H1 (cell line): ENCODE measurements around the gene OMG. TPM values are rescaled to one million over a fixed set of nuclear protein-coding genes. Genes with fewer than 3 reads are reported as not detected.

Experiments
- CTCF ChIA-PET: fragments of 300-600 bp; sonication (Branson Sonifier 250); formaldehyde crosslinking; loops from one replicate; lab custom pipeline; 2021; ENCODE audit not compliant: partially characterized antibody; lab: Charles Lee
- POLR2A ChIA-PET: fragments of 300-600 bp; sonication (Branson Sonifier 250); formaldehyde crosslinking; loops from one replicate; lab custom pipeline; 2021; ENCODE audit warnings: inconsistent platforms; ENCODE audit not compliant: partially characterized antibody; lab: Charles Lee
- DNase-seq, 2 experiments: peaks; one replicate each; pipeline versions ENCODE4 v3.0.0 to v3.0.0-alpha.2; 2010 to 2022; ENCODE audit warnings: low spot score in 2 of 2, low read depth in 1 of 2, mixed read lengths in 1 of 2
- FAIRE-seq: peaks from 2 replicates; lab custom pipeline; 2011; peaks lifted over from hg19 to GRCh38; lab: Jason Lieb, UNC
- H2AFZ ChIP-seq: 2 replicates; pipeline ENCODE4 v1.8.1; 2012; ENCODE audit warnings: low read length, inconsistent platforms
- H2AK5ac ChIP-seq: 2 replicates; pipeline ENCODE4 v1.6.1; 2013; ENCODE audit warnings: low read depth, low read length
- H2BK120ac ChIP-seq: replicated peaks from 2 replicates; pipeline ENCODE3; 2013; ENCODE audit warnings: low read depth, low read length, inconsistent platforms
- H2BK12ac ChIP-seq: 2 replicates; pipeline ENCODE4 v1.6.1; 2013; ENCODE audit warnings: low read depth, low read length
- H2BK15ac ChIP-seq: 2 replicates; pipeline ENCODE4 v1.6.1; 2013; ENCODE audit warnings: low read length
- H2BK20ac ChIP-seq: 2 replicates; pipeline ENCODE4 v1.6.1; 2013; ENCODE audit warnings: low read length
- H2BK5ac ChIP-seq: 2 replicates; pipeline ENCODE4 v1.6.1; 2013; ENCODE audit warnings: low read depth, low read length
- H3K14ac ChIP-seq: 2 replicates; pipeline ENCODE4 v1.6.1; 2013; ENCODE audit warnings: inconsistent platforms; ENCODE audit not compliant: insufficient read length
- H3K18ac ChIP-seq: 2 replicates; pipeline ENCODE4 v1.6.1; 2013; ENCODE audit warnings: low read length; ENCODE audit errors: extremely low read depth
- H3K23ac ChIP-seq: 2 replicates; pipeline ENCODE4 v1.6.1; 2013; ENCODE audit warnings: inconsistent platforms; ENCODE audit not compliant: insufficient read length
- H3K23me2 ChIP-seq: 2 replicates; pipeline ENCODE4 v1.6.1; 2013; ENCODE audit warnings: low read depth, low read length
- H3K27ac ChIP-seq: 2 replicates; pipeline ENCODE4 v1.6.1; 2011; ENCODE audit warnings: low read depth, low read length, inconsistent platforms
- H3K27me3 ChIP-seq, 4 experiments: replicated peaks in 1 of 4; 1 replicate in 1 of 4; 2 replicates in 3 of 4; pipeline versions ENCODE4 v1.6.1 to v1.8.1; 2011 to 2013; ENCODE audit warnings: low read length in 3 of 4, mild to moderate bottlenecking in 3 of 4, inconsistent platforms in 2 of 4, mixed read lengths in 2 of 4, moderate library complexity in 1 of 4; ENCODE audit not compliant: control insufficient read depth in 3 of 4, insufficient read depth in 3 of 4; ENCODE audit errors: extremely low read depth in 1 of 4
- H3K36me3 ChIP-seq, 4 experiments: 2 replicates each; pipeline versions ENCODE4 v1.6.1 to v1.8.1; 2011 to 2013; ENCODE audit warnings: mild to moderate bottlenecking in 4 of 4, low read length in 3 of 4, moderate library complexity in 2 of 4, control low read depth in 1 of 4, inconsistent platforms in 1 of 4; ENCODE audit not compliant: insufficient read depth in 4 of 4, control insufficient read depth in 2 of 4
- H3K4ac ChIP-seq: replicated peaks from 2 replicates; pipeline ENCODE3; 2013; ENCODE audit warnings: low read length, low read depth, mixed read lengths, inconsistent platforms; ENCODE audit not compliant: insufficient read length
- H3K4me1 ChIP-seq, 4 experiments: replicated peaks in 1 of 4; 1 replicate in 1 of 4; 2 replicates in 3 of 4; pipeline versions ENCODE4 v1.6.1 to v1.8.1; 2011 to 2013; ENCODE audit warnings: low read length in 3 of 4, inconsistent platforms in 2 of 4, mixed read lengths in 1 of 4; ENCODE audit not compliant: insufficient read depth in 4 of 4, control insufficient read depth in 3 of 4
- H3K4me2 ChIP-seq, 2 experiments: 2 replicates each; pipeline versions ENCODE4 v1.6.1 to v1.8.1; 2011 to 2013; ENCODE audit warnings: low read depth in 2 of 2, low read length in 2 of 2, control low read depth in 1 of 2, inconsistent platforms in 1 of 2, mild to moderate bottlenecking in 1 of 2; ENCODE audit not compliant: insufficient read depth in 1 of 2
- H3K4me3 ChIP-seq, 4 experiments: fragments of 200-600, 300-600 bp in 1 of 4; sonication (generic), shearing (Covaris generic), sonication (Bioruptor Twin) in 1 of 4; 2 replicates each; pipeline versions ENCODE4 v1.5.1 to v1.8.1; 2011 to 2016; ENCODE audit warnings: low read length in 4 of 4, low read depth in 3 of 4, control low read depth in 2 of 4, inconsistent platforms in 2 of 4, mild to moderate bottlenecking in 2 of 4, mixed read lengths in 1 of 4, moderate library complexity in 1 of 4; ENCODE audit not compliant: insufficient read depth in 2 of 4; ENCODE audit errors: extremely low read depth in 1 of 4
- H3K56ac ChIP-seq: replicated peaks from 2 replicates; pipeline ENCODE3; 2013; ENCODE audit warnings: low read depth, mild to moderate bottlenecking, mixed read lengths, low read length, inconsistent platforms; ENCODE audit not compliant: insufficient read length
- H3K79me1 ChIP-seq: 2 replicates; pipeline ENCODE4 v1.6.1; 2013; ENCODE audit warnings: low read depth, low read length, control low read depth
- H3K79me2 ChIP-seq, 2 experiments: 2 replicates each; pipeline versions ENCODE4 v1.6.1 to v1.8.1; 2012 to 2013; ENCODE audit warnings: low read length in 2 of 2, mild to moderate bottlenecking in 2 of 2, inconsistent platforms in 1 of 2; ENCODE audit not compliant: insufficient read depth in 2 of 2, control insufficient read depth in 1 of 2
- H3K9ac ChIP-seq, 4 experiments: replicated peaks in 1 of 4; 1 replicate in 1 of 4; 2 replicates in 3 of 4; pipeline versions ENCODE4 v1.6.1 to v1.8.1; 2011 to 2013; ENCODE audit warnings: low read depth in 3 of 4, low read length in 3 of 4, control low read depth in 2 of 4, mild to moderate bottlenecking in 2 of 4, moderate library complexity in 2 of 4, inconsistent platforms in 1 of 4; ENCODE audit errors: extremely low read depth in 1 of 4
- H3K9me3 ChIP-seq, 2 experiments: 2 replicates each; pipeline versions ENCODE4 v1.6.1 to v1.8.1; 2012 to 2013; ENCODE audit warnings: mild to moderate bottlenecking in 2 of 2, moderate library complexity in 2 of 2, control low read depth in 1 of 2, inconsistent platforms in 1 of 2, low read depth in 1 of 2, low read length in 1 of 2, mixed read lengths in 1 of 2; ENCODE audit not compliant: insufficient read depth in 2 of 2
- H4K20me1 ChIP-seq, 2 experiments: replicated peaks in 1 of 2; 2 replicates each; pipeline versions ENCODE3 to v1.8.1; 2011 to 2013; ENCODE audit warnings: inconsistent platforms in 2 of 2, low read length in 2 of 2, mild to moderate bottlenecking in 1 of 2; ENCODE audit not compliant: insufficient read depth in 2 of 2, control insufficient read depth in 1 of 2
- H4K5ac ChIP-seq: 2 replicates; pipeline ENCODE4 v1.6.1; 2013; ENCODE audit warnings: low read length, low read depth, mixed read lengths, inconsistent platforms; ENCODE audit not compliant: insufficient read length
- H4K8ac ChIP-seq: 2 replicates; pipeline ENCODE4 v1.8.0; 2013; ENCODE audit warnings: mild to moderate bottlenecking, moderate library complexity, low read length, inconsistent platforms; ENCODE audit not compliant: insufficient read depth; ENCODE audit errors: extremely low read depth
- H4K91ac ChIP-seq: replicated peaks from 2 replicates; pipeline ENCODE3; 2013; ENCODE audit warnings: low read length, mixed read lengths, inconsistent platforms; ENCODE audit not compliant: insufficient read length
- MAFK ChIP-seq: IDR thresholded peaks from 2 replicates; pipeline ENCODE4 v1.6.1; 2012; ENCODE audit warnings: low read depth, mild to moderate bottlenecking, improper control_type of control experiment, low read length
- POLR2A ChIP-seq, 2 experiments: IDR thresholded peaks; 1 replicate in 1 of 2; 2 replicates in 1 of 2; pipeline ENCODE4 v1.6.1; 2011; ENCODE audit warnings: low read depth in 2 of 2, low read length in 2 of 2, mild to moderate bottlenecking in 2 of 2; ENCODE audit errors: control extremely low read depth in 1 of 2
- RAD21 ChIP-seq, 2 experiments: IDR thresholded peaks in 1 of 2; conservative IDR thresholded peaks in 1 of 2; 2 replicates each; pipeline ENCODE4 v1.6.1; 2011; ENCODE audit warnings: low read depth in 2 of 2, low read length in 2 of 2, improper control_type of control experiment in 1 of 2, inconsistent platforms in 1 of 2, mild to moderate bottlenecking in 1 of 2, moderate library complexity in 1 of 2
- YY1 ChIP-seq: IDR thresholded peaks from 2 replicates; pipeline ENCODE4 v1.6.1; 2011; ENCODE audit warnings: low read depth, mild to moderate bottlenecking, low read length
- WGBS, 2 experiments: shearing (Covaris generic) in 1 of 2; methylation state at CpG; one replicate each; pipeline versions ENCODE4 v1.1.6 to v1.1.7; 2013 to 2015; ENCODE audit warnings: low lambda C conversion rate in 2 of 2, mixed read lengths in 2 of 2, inconsistent platforms in 1 of 2, low coverage in 1 of 2, missing lambda C conversion rate in 1 of 2; ENCODE audit not compliant: insufficient replicate concordance in 2 of 2, insufficient coverage in 1 of 2, insufficient read length in 1 of 2; ENCODE audit errors: extremely low coverage in 1 of 2, missing lambda C conversion rate in 1 of 2; 5-methylcytosine and 5-hydroxymethylcytosine counted together
- polyA plus RNA-seq, 7 experiments: library from polyadenylated mRNA; depleted of rRNA in 3 of 7; stranded (reverse) in 5 of 7; unstranded in 2 of 7; fragments of >200 nt in 5 of 7; fragments of 200-250 nt in 2 of 7; gene quantifications; 1 replicate in 5 of 7; 2 replicates in 1 of 7; 4 replicates in 1 of 7; pipeline versions ENCODE4 v1.2.1 to v1.2.3, GENCODE V29; 2011 to 2013; ENCODE audit warnings: missing spikeins in 2 of 7, mixed read lengths in 2 of 7
- total RNA-seq: library from RNA; stranded (reverse); fragmentation: NEBNext Ultra II Directional; extraction: Animal tissue kit (Norgen Biotek cat#: 25700); gene quantifications from 2 replicates; pipeline ENCODE4 v1.2.1, GENCODE V29; 2021

OMG gene
- total and polyA plus RNA-seq, 2 of the 8 experiments (the other 6 are each of a cell fraction or from before 2014, with no cell fraction given) = not detected

GRCh38 chr17:31249835-31250141 lies 47.3 kb downstream of the OMG start:
- Histone ChIP-seq H3K18ac (no peak overlapping the region), H2BK15ac (no peak overlapping the region), H3K23ac (no peak overlapping the region), H2BK20ac (no peak overlapping the region), H3K79me1 (no peaks in the 10 kb centered on the region), H3K4me1 (peaks cover 0 to 7% (median 3%) of the 10 kb centered on the region in 4 experiments; a peak in 3 of 7 replicates), H3K27me3 (no peaks in the 10 kb centered on the region), H2BK12ac (no peak overlapping the region), H4K20me1 (no peaks in the 10 kb centered on the region), H2BK120ac (no peak overlapping the region), H2AFZ (no peak overlapping the region), H4K91ac (no peak overlapping the region), H3K36me3 (peaks cover 0 to 6% (median 1%) of the 10 kb centered on the region in 4 experiments; a peak in 2 of 8 replicates), H4K8ac (no peak overlapping the region), H3K79me2 (no peaks in the 10 kb centered on the region), H3K9me3 (no peaks in the 10 kb centered on the region), H3K9ac (no peak overlapping the region), H3K14ac (no peak overlapping the region), H3K23me2 (no peaks in the 10 kb centered on the region; the same call in 1 of the 2 replicates), H3K4ac (no peak overlapping the region), H3K4me2 (no peak overlapping the region), H3K4me3 (no peak overlapping the region), H2BK5ac (no peak overlapping the region), H2AK5ac (no peak overlapping the region), H3K56ac (no peak overlapping the region), H3K27ac (no peak overlapping the region), H4K5ac (no peak overlapping the region)
- peak; percentile 63 for FAIRE-seq
- no peak for TF ChIP-seq POLR2A (IDR thresholded peaks at IDR 0.05; ENCODE audit: control extremely low read depth in 1 of 2, low read depth in 2 of 2, low read length in 2 of 2)
- 0 out of 2 replicates have a peak, but pooled peaks have one; percentile 14 for TF ChIP-seq YY1
- peak; percentile 49 for TF ChIP-seq MAFK
- no peak for TF ChIP-seq RAD21 (IDR thresholded peaks at IDR 0.05 in 1 of 2, conservative IDR thresholded peaks at IDR 0.05 in 1 of 2; ENCODE audit: low read depth in 2 of 2, low read length in 2 of 2)
- 82% methylated on average over 4 of the region's 4 CpGs; no CpG with 5 or more reads in 1 of the 2 experiments for WGBS, 2 experiments
- no peak for DNase-seq
- ChIA-PET POLR2A (interaction anchor here (1.2 kb wide), 1 partner anchor 150 kb away, joined by 3 read pairs; no protein-coding TSS in a partner anchor), CTCF (interaction anchor here (2.4 kb wide), 1 partner anchor 17 kb away, joined by 9 read pairs; no protein-coding TSS in a partner anchor)
